ENCODE results near the gene SSR3.

DNA sequence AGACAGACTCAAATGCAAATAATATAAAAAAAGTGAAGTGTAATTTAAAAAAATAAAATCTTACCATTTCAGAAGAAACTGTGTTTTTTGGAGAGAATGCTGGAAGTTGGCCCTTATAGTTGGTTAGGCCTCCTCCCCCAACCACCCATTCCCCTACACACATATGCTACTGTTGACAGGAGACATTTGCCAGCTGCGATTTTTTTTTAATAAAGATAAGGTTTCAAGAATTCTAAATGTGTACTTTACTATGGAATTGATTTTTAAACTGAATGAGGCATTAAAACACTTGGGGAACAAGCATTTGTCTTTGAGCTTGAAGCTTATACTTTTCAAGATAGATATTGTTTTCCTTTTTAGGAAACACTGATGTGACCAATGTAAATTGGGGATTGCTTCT is 4.4 kb upstream of the SSR3 start:
- TF ChIP-seq, protein P1, sequence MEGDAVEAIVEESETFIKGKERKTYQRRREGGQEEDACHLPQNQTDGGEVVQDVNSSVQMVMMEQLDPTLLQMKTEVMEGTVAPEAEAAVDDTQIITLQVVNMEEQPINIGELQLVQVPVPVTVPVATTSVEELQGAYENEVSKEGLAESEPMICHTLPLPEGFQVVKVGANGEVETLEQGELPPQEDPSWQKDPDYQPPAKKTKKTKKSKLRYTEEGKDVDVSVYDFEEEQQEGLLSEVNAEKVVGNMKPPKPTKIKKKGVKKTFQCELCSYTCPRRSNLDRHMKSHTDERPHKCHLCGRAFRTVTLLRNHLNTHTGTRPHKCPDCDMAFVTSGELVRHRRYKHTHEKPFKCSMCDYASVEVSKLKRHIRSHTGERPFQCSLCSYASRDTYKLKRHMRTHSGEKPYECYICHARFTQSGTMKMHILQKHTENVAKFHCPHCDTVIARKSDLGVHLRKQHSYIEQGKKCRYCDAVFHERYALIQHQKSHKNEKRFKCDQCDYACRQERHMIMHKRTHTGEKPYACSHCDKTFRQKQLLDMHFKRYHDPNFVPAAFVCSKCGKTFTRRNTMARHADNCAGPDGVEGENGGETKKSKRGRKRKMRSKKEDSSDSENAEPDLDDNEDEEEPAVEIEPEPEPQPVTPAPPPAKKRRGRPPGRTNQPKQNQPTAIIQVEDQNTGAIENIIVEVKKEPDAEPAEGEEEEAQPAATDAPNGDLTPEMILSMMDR (IDR thresholded peaks at IDR 0.05 in 2 of 3, conservative IDR thresholded peaks at IDR 0.05 in 1 of 3; ENCODE audit: borderline replicate concordance in 1 of 3, insufficient read depth in 1 of 3, low read depth in 2 of 3, low read length in 2 of 3) = no peak
- TF ChIP-seq SRF (IDR thresholded peaks at IDR 0.05; ENCODE audit: low read depth) = no peak
- no peak for TF ChIP-seq POLR2AphosphoS5 (IDR thresholded peaks at IDR 0.05; ENCODE audit: low read depth, low read length)

All from HCT116 (cell line).